NCI-H524 treated with DMSO at 0.1 percent for 48 hours (cell line): ENCODE measurements around the gene BUD23.
"Not testable (repeated sequence)": the region's sequence is repeated elsewhere in the genome, so short reads cannot be mapped to it uniquely, and the experiment has no call there.

Experiments
- DNase-seq: peaks from one replicate; lab custom pipeline; 2025; lab: John Stamatoyannopoulos, UW

Gene BUD23

GRCh38 chr7:73719806-73720169 lies 36.4 kb downstream of the BUD23 start:
- no peak for DNase-seq

GRCh38 chr7:73720443-73720842 lies 37.0 kb downstream of the BUD23 start:
- DNase-seq, result not testable (repeated sequence)

- DNase-seq, result peak; percentile 27
These were observed 38.0 kb downstream of the BUD23 start for GRCh38 chr7:73721377-73721817.

- DNase-seq, result not testable (repeated sequence)
These were observed 38.8 kb downstream of the BUD23 start for GRCh38 chr7:73722182-73722581.

- no peak for DNase-seq
These were observed 39.4 kb downstream of the BUD23 start for GRCh38 chr7:73722785-73723184.

GRCh38 chr7:73723813-73724212 lies 40.4 kb downstream of the BUD23 start:
- no peak for DNase-seq

GRCh38 chr7:73726083-73726466 lies 42.7 kb downstream of the BUD23 start:
- no peak for DNase-seq

GRCh38 chr7:73727952-73728351 lies 44.6 kb downstream of the BUD23 start:
- no peak for DNase-seq

GRCh38 chr7:73728551-73728950 lies 45.2 kb downstream of the BUD23 start:
- DNase-seq, result no peak

GRCh38 chr7:73730485-73730884 lies 47.1 kb downstream of the BUD23 start:
- no peak for DNase-seq

GRCh38 chr7:73732397-73732796 lies 49.0 kb downstream of the BUD23 start:
- DNase-seq, result no peak

- peak; percentile 31 for DNase-seq
These were observed 51.5 kb downstream of the BUD23 start for GRCh38 chr7:73734619-73735527.

GRCh38 chr7:73735528-73735905 lies 52.1 kb downstream of the BUD23 start:
- DNase-seq, result no peak

- DNase-seq, result no peak
These were observed 53.5 kb downstream of the BUD23 start for GRCh38 chr7:73736885-73737284.

GRCh38 chr7:73737491-73738219 lies 54.3 kb downstream of the BUD23 start:
- no peak for DNase-seq

- no peak for DNase-seq
These were observed 54.8 kb downstream of the BUD23 start for GRCh38 chr7:73738220-73738611.

- peak; percentile 59 for DNase-seq
These were observed 55.4 kb downstream of the BUD23 start, which contains the start of gene ABHD11 for GRCh38 chr7:73738612-73739386. TSS of gene ABHD11 (minus strand) at chr7:73738802. CDS start at chr7:73738770, 32 bp downstream.

- DNase-seq, result no peak
These were observed 56.0 kb downstream of the BUD23 start for GRCh38 chr7:73739387-73739767.

GRCh38 chr7:73740212-73740611 lies 56.8 kb downstream of the BUD23 start:
- DNase-seq, result no peak

GRCh38 chr7:73740771-73741170 lies 57.4 kb downstream of the BUD23 start:
- DNase-seq, result no peak

GRCh38 chr7:73741600-73741999 lies 58.2 kb downstream of the BUD23 start:
- peak; percentile 28 for DNase-seq

- DNase-seq, result no peak
These were observed 58.9 kb downstream of the BUD23 start for GRCh38 chr7:73742338-73742752.
